Activated T-cell treated with anti-CD3 and anti-CD28 coated beads, Interleukin-2, amount 50 U/mL, for 4 hours (primary cell): ENCODE data around the gene FKBP14. TPM values are rescaled to one million over a fixed set of nuclear protein-coding genes. Genes with fewer than 3 reads are reported as not detected.

Source experiments
- ATAC-seq, 2 donors: fragments of 200-7000 bp; cut with Tn5 transposase; one replicate each; pipeline ENCODE4 v1.10.0; 2021
- DNase-seq: peaks from one replicate; pipeline ENCODE4 v3.0.0-alpha.2; 2020
- H3K27me3 Mint-ChIP-seq: one replicate; pipeline ENCODE4 v1.8.0; 2021; ENCODE audit warnings: low read depth, mixed read lengths
- H3K36me3 Mint-ChIP-seq: one replicate; pipeline ENCODE4 v1.8.0; 2022; ENCODE audit warnings: mixed read lengths; ENCODE audit not compliant: insufficient read depth
- H3K4me1 Mint-ChIP-seq: one replicate; pipeline ENCODE4 v1.8.0; 2021; ENCODE audit warnings: low read depth, mixed read lengths
- H3K4me3 Mint-ChIP-seq: one replicate; pipeline ENCODE4 v1.8.0; 2021; ENCODE audit warnings: mild to moderate bottlenecking, moderate library complexity, mixed read lengths
- H3K9me3 Mint-ChIP-seq: one replicate; pipeline ENCODE4 v1.8.0; 2021; ENCODE audit warnings: mixed read lengths
- total RNA-seq, 3 donors: library from RNA; stranded (reverse); gene quantifications; one replicate each; pipeline ENCODE4 v1.2.1, GENCODE V29; 2021

The FKBP14 gene
- total RNA-seq, 3 donors from 2014 or later = 5.3 to 7.0 (median 5.9) TPM

DNA sequence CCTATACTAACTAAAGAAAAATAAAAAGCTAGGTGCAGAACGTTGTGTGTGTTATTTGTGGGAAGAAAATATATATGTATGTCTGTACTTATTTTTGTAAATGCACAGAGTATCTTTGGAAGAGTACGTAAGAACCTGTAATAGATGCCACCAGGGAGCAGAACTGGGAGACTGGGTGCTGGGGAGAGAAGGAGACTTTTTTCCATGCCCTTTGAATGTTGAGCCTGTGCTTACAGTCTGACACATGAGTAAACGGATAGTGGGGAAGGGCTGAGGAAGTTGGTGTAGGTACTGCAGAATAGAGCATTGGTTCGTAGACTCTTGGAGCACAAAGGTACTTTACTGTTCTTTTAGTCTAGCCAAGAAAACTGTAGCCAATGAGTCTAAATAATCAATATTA lies 35.6 kb downstream of the FKBP14 start:
- peaks cover 9% of the 10 kb centered on the region for H3K4me1 Mint-ChIP-seq
- H3K9me3 Mint-ChIP-seq = peaks cover 6% of the 10 kb centered on the region
- no peak for DNase-seq
- no peaks in the 10 kb centered on the region for H3K36me3 Mint-ChIP-seq
- no peak for ATAC-seq
- peaks cover 43% of the 10 kb centered on the region for H3K27me3 Mint-ChIP-seq
- H3K4me3 Mint-ChIP-seq = peak overlapping the region; percentile 50

DNA sequence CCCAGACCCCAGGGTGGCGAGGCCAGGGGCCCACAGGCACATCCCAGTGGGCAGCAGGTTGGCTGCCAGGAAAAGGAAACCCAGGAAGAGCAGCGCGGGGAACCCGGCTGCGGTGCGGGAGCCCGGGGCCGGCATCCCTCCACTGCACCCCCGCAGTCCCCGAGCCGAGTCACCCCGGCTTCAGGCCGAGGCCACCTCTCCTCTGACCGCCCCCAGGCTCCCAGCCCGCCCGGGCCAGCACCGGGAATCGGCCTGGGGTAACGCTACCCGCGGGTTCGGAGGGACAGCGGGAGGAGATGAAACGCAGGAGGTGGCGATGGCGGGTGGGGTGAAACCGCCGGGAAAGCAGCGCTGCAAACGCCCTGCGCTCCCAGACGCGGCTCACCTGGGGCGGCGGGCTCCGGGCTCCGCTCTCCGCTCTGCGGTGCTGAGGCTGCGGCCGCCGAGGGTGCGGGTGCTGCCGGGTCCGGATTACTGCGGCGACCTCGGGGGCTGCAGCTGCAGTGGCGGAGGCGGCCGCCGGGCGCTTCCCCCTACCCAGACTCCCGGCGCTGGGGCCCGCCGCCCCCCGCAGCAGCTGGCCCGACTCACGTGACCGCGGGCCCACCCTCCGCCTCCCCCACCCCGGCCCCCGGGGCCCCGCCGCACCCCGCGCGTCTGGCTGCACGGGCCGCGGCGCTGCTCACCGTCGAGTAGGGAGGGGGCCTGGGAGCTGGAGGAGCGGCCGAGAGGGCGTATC lies 37.1 kb downstream of the FKBP14 start, which contains the start of gene SCRN1:
Gene SCRN1 (minus strand): TSS at position 545 of the 739 bp plus-strand sequence. CDS start 20,734 bp downstream, outside the sequence.
- Mint-ChIP-seq H3K4me1 (peaks cover 9% of the 10 kb centered on the region), H3K36me3 (no peaks in the 10 kb centered on the region), H3K4me3 (peak within 1 kb of the TSS; percentile 72), H3K9me3 (peaks cover 6% of the 10 kb centered on the region), H3K27me3 (peaks cover 47% of the 10 kb centered on the region)
- DNase-seq (peak; percentile 9), ATAC-seq (peak; percentile 64 to 69)

- Mint-ChIP-seq H3K4me3 (peak overlapping the region; percentile 69), H3K9me3 (peaks cover 3% of the 10 kb centered on the region), H3K27me3 (peaks cover 46% of the 10 kb centered on the region), H3K36me3 (no peaks in the 10 kb centered on the region), H3K4me1 (peaks cover 9% of the 10 kb centered on the region)
- DNase-seq (peak; percentile 9), ATAC-seq (peak; percentile 57 to 68)
Measured at GRCh38 chr7:29988424-29989256, 37.9 kb downstream of the FKBP14 start.

DNA sequence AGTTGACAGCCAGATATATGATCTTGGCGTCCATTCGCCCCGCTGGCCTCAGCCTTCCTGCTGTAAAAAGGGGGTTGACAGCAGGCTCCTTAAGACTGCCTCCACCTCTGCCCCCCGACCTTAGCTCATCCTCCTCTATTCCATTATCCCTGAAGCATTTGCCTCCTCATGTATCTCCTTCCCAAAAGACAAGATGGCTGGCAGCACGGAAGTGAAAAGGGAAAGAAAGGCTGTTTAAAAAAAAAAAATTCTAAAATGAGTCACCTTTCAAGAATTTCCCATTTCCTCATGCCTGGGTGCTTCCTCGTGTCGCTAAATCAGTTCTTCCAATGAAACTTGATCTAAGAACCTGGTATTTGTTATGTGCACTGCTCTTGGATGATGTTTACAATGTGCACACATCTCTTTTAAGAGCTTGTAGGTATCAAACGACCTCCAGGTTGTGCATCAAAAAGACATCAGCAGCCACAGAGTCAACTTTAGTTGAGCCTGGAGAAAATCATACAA lies 38.6 kb downstream of the FKBP14 start:
- peaks cover 3% of the 10 kb centered on the region for H3K9me3 Mint-ChIP-seq
- DNase-seq = no peak
- H3K27me3 Mint-ChIP-seq = peaks cover 47% of the 10 kb centered on the region
- H3K4me3 Mint-ChIP-seq = peak overlapping the region; percentile 69
- no peaks in the 10 kb centered on the region for H3K36me3 Mint-ChIP-seq
- ATAC-seq = no peak
- peaks cover 9% of the 10 kb centered on the region for H3K4me1 Mint-ChIP-seq

DNA sequence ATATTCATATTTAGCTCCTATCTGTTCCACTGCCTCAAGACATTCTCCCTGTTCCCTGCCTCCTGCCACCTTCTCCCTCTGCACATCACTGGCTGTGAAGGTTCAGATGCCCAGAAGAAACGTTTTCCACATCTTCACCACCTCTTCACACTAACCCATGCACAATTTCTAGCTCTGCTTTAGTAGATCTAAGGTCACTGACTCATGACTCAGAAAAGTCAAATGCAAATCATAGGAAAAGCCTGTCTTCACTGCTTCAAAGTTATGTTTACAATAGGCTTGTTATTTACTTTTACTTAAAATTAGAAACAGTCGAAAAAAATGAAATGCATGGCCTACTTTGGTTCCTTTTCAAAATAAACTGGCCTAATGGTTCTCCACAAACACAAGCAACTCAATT lies 39.4 kb downstream of the FKBP14 start:
- DNase-seq (no peak), ATAC-seq (no peak)
- Mint-ChIP-seq H3K27me3 (peaks cover 49% of the 10 kb centered on the region), H3K9me3 (peaks cover 3% of the 10 kb centered on the region), H3K4me1 (peaks cover 9% of the 10 kb centered on the region), H3K4me3 (no peak overlapping the region), H3K36me3 (no peaks in the 10 kb centered on the region)

- no peak for DNase-seq
- Mint-ChIP-seq H3K9me3 (no peaks in the 10 kb centered on the region), H3K4me1 (no peaks in the 10 kb centered on the region), H3K27me3 (peaks cover 20% of the 10 kb centered on the region), H3K36me3 (no peaks in the 10 kb centered on the region), H3K4me3 (no peak overlapping the region)
- ATAC-seq = no peak
Measured at GRCh38 chr7:29980151-29980550, 46.4 kb downstream of the FKBP14 start.

DNA sequence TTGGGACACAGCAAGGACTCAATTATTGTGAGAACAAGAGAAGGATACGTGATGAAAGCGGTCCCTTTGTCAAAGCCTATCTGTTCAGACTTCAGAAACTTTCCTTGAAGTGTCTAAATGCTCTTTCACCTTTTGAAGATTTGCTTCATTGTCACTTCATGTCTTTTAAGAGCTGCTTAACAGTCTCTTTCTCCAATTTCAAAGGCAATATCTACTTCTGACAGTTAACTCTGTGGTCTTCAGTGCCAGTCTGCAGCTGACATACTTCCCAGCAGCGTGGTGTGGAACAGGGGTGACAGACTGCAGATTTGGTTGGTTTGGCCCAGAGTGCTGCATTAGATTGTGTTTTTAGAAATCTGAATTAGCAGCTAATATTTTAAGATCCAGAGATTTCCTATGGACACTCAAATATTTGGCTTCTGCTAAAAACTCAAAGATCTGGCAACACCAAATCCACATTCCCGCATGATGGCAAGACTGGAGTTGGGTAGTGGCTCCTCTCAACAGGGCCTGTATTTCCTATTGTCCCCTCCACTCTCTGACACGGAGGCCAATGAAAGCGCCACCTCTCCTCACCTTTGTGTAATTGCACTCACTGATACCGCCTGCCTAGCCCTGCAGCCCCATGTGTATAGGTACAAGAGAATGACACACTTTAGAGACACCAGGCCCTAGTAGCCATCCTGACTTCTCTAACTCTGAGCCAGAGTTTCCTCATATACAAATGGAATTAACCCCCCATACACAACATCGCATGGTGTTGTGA lies 48.4 kb downstream of the FKBP14 start:
- Mint-ChIP-seq H3K9me3 (no peaks in the 10 kb centered on the region), H3K36me3 (no peaks in the 10 kb centered on the region), H3K27me3 (peaks cover 16% of the 10 kb centered on the region), H3K4me3 (no peak overlapping the region), H3K4me1 (no peaks in the 10 kb centered on the region)
- no peak for DNase-seq
- ATAC-seq = no peak

DNA sequence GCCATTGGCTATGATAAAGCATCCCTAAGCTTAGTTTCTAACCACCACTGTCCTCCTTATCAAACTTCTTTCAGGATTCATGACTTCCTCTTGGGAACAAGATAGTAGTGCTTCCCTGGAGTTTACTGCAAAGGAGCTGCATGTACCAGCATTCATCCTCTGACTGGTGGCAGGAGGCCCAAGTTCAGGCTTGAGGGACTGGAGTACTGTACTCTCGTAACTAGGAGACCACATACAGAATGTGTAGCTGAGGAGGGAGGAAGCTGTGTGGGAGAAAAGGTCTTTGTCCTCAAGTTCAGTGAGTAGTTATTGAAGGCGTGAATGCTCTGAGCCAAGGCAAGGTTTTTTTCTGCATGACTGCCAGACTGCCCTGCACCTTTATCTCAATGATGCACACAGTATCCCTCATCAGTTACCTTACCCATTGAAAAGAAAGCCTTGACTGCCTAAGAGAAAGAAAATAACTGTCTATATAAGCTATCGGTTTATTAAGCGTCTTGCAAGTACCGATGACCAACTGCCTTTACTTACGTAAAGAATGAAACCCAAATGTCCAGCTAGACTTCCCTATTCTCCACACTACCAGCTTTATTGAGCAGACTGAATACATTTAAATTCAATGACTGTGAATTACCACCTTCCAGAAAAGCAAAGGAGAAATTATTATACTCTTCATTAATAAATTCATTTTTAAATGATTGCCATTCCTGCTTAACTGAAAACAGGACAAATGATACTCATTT lies 49.7 kb downstream of the FKBP14 start:
- H3K4me3 Mint-ChIP-seq = no peak overlapping the region
- H3K4me1 Mint-ChIP-seq = no peaks in the 10 kb centered on the region
- no peak for DNase-seq
- no peaks in the 10 kb centered on the region for H3K9me3 Mint-ChIP-seq
- H3K27me3 Mint-ChIP-seq = peaks cover 14% of the 10 kb centered on the region
- H3K36me3 Mint-ChIP-seq = no peaks in the 10 kb centered on the region
- no peak for ATAC-seq

- ATAC-seq = no peak
- H3K9me3 Mint-ChIP-seq = no peaks in the 10 kb centered on the region
- H3K4me3 Mint-ChIP-seq = no peak overlapping the region
Measured at GRCh38 chr7:29976266-29976665, 50.2 kb downstream of the FKBP14 start.

DNA sequence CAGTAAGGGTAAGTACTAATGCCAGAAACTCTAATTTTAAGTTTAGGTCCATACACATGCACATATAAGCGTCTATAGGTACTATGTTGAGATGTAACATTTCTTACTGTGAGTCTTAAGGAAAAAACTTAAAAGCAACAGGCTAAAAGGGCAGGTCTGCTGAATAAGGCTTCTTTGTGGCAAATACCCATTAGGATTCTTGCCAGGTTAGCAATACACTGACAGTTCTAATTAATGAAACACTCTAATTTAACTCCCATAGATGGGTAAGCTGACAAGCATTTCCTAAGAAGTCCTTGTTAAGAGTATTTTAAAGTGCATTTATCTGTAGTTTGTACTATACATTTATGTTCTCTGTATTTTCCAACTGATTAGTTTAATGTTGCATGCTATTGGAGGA lies 50.9 kb downstream of the FKBP14 start:
- Mint-ChIP-seq H3K4me1 (no peaks in the 10 kb centered on the region), H3K9me3 (no peaks in the 10 kb centered on the region), H3K27me3 (peaks cover 18% of the 10 kb centered on the region), H3K4me3 (no peak overlapping the region), H3K36me3 (no peaks in the 10 kb centered on the region)
- no peak for ATAC-seq
- no peak for DNase-seq

More at GRCh38 chr7:29976266-29976665, 50.2 kb downstream of the FKBP14 start:
- DNase-seq = no peak
- Mint-ChIP-seq H3K27me3 (peaks cover 14% of the 10 kb centered on the region), H3K36me3 (no peaks in the 10 kb centered on the region), H3K4me1 (no peaks in the 10 kb centered on the region)

DNA sequence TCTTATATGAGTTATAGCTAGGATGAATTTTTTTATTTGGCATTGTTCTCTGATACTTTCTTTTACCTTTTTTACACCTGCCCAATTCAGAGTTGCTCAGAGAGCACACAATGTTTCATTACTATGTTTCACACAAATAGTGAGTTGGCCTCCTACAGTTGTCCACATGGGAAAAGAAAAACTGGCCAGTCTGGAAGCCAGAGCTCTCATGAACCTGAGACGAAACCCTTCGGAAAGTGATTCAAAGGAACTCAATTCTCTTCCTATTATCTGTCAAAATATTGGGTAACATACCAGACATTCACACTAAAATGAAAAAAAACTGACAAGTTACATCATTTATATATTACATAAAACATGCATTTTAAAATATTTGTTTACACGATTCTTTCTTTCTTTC lies 52.2 kb downstream of the FKBP14 start:
- Mint-ChIP-seq H3K4me1 (peaks cover 8% of the 10 kb centered on the region), H3K27me3 (peaks cover 19% of the 10 kb centered on the region), H3K4me3 (no peak overlapping the region), H3K36me3 (no peaks in the 10 kb centered on the region), H3K9me3 (no peaks in the 10 kb centered on the region)
- ATAC-seq = no peak
- DNase-seq = no peak

- DNase-seq (no peak), ATAC-seq (no peak)
- Mint-ChIP-seq H3K4me3 (no peak overlapping the region), H3K36me3 (no peaks in the 10 kb centered on the region), H3K9me3 (no peaks in the 10 kb centered on the region), H3K4me1 (peaks cover 8% of the 10 kb centered on the region), H3K27me3 (peaks cover 23% of the 10 kb centered on the region)
Measured at GRCh38 chr7:29972315-29972669, 54.2 kb downstream of the FKBP14 start.

GRCh38 chr7:29971566-29972314 lies 54.8 kb downstream of the FKBP14 start:
- DNase-seq (no peak), ATAC-seq (no peak)
- Mint-ChIP-seq H3K4me3 (no peak overlapping the region), H3K27me3 (peaks cover 23% of the 10 kb centered on the region), H3K36me3 (no peaks in the 10 kb centered on the region), H3K4me1 (peaks cover 8% of the 10 kb centered on the region), H3K9me3 (no peaks in the 10 kb centered on the region)
